ENCODE measurements around the gene CEP85. TPM values are rescaled to one million over a fixed set of nuclear protein-coding genes. Genes with fewer than 3 reads are reported as not detected.
"Not testable (repeated sequence)": the region's sequence is repeated elsewhere in the genome, so short reads cannot be mapped to it uniquely, and the experiment has no call there.

The CEP85 gene
- total and polyA plus RNA-seq, 12 donors = 7.0 to 74.5 (median 52.0) TPM

DNA sequence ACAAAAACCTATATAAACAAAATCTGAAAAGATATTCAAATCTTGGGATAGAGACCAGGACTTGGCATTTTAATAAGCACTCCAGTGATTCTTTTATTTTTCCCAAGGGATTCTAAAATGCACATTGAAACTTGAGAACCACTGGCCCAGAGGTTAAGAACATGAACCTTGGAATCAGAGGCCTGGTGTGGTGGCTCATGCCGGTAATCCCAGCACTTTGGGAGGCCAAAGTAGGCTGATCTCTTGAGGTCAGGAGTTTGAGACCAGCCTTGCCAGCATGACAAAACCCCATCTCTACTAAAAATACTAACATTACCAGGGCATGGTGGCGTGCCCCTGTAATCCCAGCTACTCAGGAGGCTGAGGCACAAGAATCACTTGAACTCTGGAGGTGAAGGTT, 12.9 kb upstream of the CEP85 start:
- WGBS, 2 donors = 83 to 98% methylated on average over 2 of the region's 2 CpGs
- H3K27me3 ChIP-seq = peaks cover 0 to 17% (median 2%) of the 10 kb centered on the region in 7 donors
- H3K9me3 ChIP-seq = no peaks in the 10 kb centered on the region
- TF ChIP-seq CTCF (IDR thresholded peaks at IDR 0.05) = no peak
- no peak overlapping the region for H3K4me3 ChIP-seq
- intact Hi-C loops (cut with DNase I) = loop anchor here in 2 of 10 donors (10.0 kb wide), 2 partner anchors 46 to 116 kb away; partner anchors contain the start of genes CNKSR1 (in 1 of the 2) and ZNF593OS (in 1 of the 2)
- DNase-seq (no peak), ATAC-seq (no peak)
- H3K36me3 ChIP-seq = no peaks in the 10 kb centered on the region
- H3K4me1 ChIP-seq = peaks cover 0 to 17% (median 12%) of the 10 kb centered on the region in 9 donors
- H3K27ac ChIP-seq = no peak overlapping the region

- no peak for TF ChIP-seq CTCF (IDR thresholded peaks at IDR 0.05)
- WGBS, 2 donors = 61 to 63% methylated on average over 7 of the region's 7 CpGs
- H3K27ac ChIP-seq = peak overlapping the region in 9 of 10 donors; percentile 5 to 71 (median 56)
- intact Hi-C loops (cut with DNase I) = loop anchor here in 3 of 10 donors (2.0 to 10.0 kb wide), 3 partner anchors 50 to 120 kb away; partner anchors contain the start of genes C1orf232 (in 1 of the 3), CNKSR1 (in 1 of the 3), ZNF593 (in 1 of the 3) and ZNF593OS (in 1 of the 3)
- H3K4me3 ChIP-seq = peak overlapping the region; percentile 36 to 62 (median 55)
- no peaks in the 10 kb centered on the region for H3K9me3 ChIP-seq
- no peak for DNase-seq
- H3K27me3 ChIP-seq = peaks cover 0 to 28% (median 14%) of the 10 kb centered on the region in 7 donors
- H3K36me3 ChIP-seq = no peaks in the 10 kb centered on the region
- peaks cover 0 to 20% (median 12%) of the 10 kb centered on the region in 9 donors for H3K4me1 ChIP-seq
- peak in 3 of 8 donors; percentile 10 to 51 (median 45) for ATAC-seq
Measured at GRCh38 chr1:26224606-26225005, 9.4 kb upstream of the CEP85 start.

GRCh38 chr1:26225033-26225831, 8.8 kb upstream of the CEP85 start:
- WGBS, 2 donors = 5 to 6% methylated on average over 50 of the region's 50 CpGs
- intact Hi-C loops (cut with DNase I) = loop anchor here in 3 of 10 donors (2.0 to 10.0 kb wide), 3 partner anchors 50 to 120 kb away; partner anchors contain the start of genes C1orf232 (in 1 of the 3), CNKSR1 (in 1 of the 3), ZNF593 (in 1 of the 3) and ZNF593OS (in 1 of the 3)
- ATAC-seq (peak; percentile 85 to 94 (median 92)), DNase-seq (peak; percentile 65 to 76)
- Histone ChIP-seq H3K9me3 (no peaks in the 10 kb centered on the region), H3K4me3 (peak overlapping the region; percentile 36 to 62 (median 55)), H3K36me3 (no peaks in the 10 kb centered on the region), H3K27me3 (peaks cover 0 to 28% (median 14%) of the 10 kb centered on the region in 7 donors), H3K27ac (peak overlapping the region in 9 of 10 donors; percentile 5 to 71 (median 56)), H3K4me1 (peaks cover 0 to 20% (median 12%) of the 10 kb centered on the region in 9 donors)
- TF ChIP-seq CTCF (IDR thresholded peaks at IDR 0.05) = no peak

GRCh38 chr1:26230682-26231081, 3.3 kb upstream of the CEP85 start:
- 87 to 89% methylated on average over 2 of the region's 2 CpGs for WGBS, 2 donors
- not testable (repeated sequence) for ATAC-seq, H3K4me3 ChIP-seq, H3K36me3 ChIP-seq, DNase-seq, H3K27ac ChIP-seq, H3K9me3 ChIP-seq
- Histone ChIP-seq H3K27me3 (peaks cover 0 to 19% (median 10%) of the 10 kb centered on the region in 7 donors), H3K4me1 (peaks cover 0 to 21% (median 16%) of the 10 kb centered on the region in 9 donors)
- intact Hi-C loops (cut with DNase I) = loop anchor here in 8 of 10 donors (5.0 to 10.0 kb wide), 5 partner anchors 56 to 126 kb away; partner anchors contain the start of genes C1orf232 (in 5 of the 8), ZNF593 (in 5 of the 8), CNKSR1 (in 1 of the 8) and PDIK1L (in 1 of the 8)
